Neuronal stem cell (in vitro differentiated cells): ENCODE results near the gene NAV2.

Source experiments
- DNase-seq: peaks from one replicate; pipeline ENCODE4 v3.0.0-alpha.2; 2013; ENCODE audit warnings: low spot score
- H2AFZ ChIP-seq: one replicate; pipeline ENCODE4 v1.6.1; 2013; ENCODE audit warnings: mild to moderate bottlenecking, low read length, inconsistent platforms
- H2AK5ac ChIP-seq: 2 replicates; pipeline ENCODE4 v1.6.1; 2013; ENCODE audit warnings: low read depth, mild to moderate bottlenecking, inconsistent platforms, low read length, moderate library complexity, mixed read lengths
- H2BK120ac ChIP-seq: 2 replicates; pipeline ENCODE4 v1.6.1; 2013; ENCODE audit warnings: low read depth, mild to moderate bottlenecking, inconsistent platforms, low read length, moderate library complexity, mixed read lengths
- H2BK12ac ChIP-seq: one replicate; pipeline ENCODE4 v1.6.1; 2013; ENCODE audit warnings: low read length, inconsistent platforms
- H2BK15ac ChIP-seq: 2 replicates; pipeline ENCODE4 v1.6.1; 2013; ENCODE audit warnings: mild to moderate bottlenecking, low read length, inconsistent platforms, mixed read lengths
- H2BK5ac ChIP-seq: one replicate; pipeline ENCODE4 v1.6.1; 2013; ENCODE audit warnings: inconsistent platforms, mild to moderate bottlenecking, low read length, moderate library complexity
- H3K14ac ChIP-seq: one replicate; pipeline ENCODE4 v1.6.1; 2013; ENCODE audit warnings: low read length, inconsistent platforms
- H3K18ac ChIP-seq: 2 replicates; pipeline ENCODE4 v1.6.1; 2013; ENCODE audit warnings: low read length, inconsistent platforms
- H3K23ac ChIP-seq: 2 replicates; pipeline ENCODE4 v1.6.1; 2013; ENCODE audit warnings: low read depth, mild to moderate bottlenecking, mixed read lengths, low read length, inconsistent platforms; ENCODE audit not compliant: poor library complexity
- H3K27ac ChIP-seq: replicated peaks from 3 replicates; pipeline ENCODE4 v1.5.1; 2013; ENCODE audit warnings: low read length, inconsistent platforms
- H3K27me3 ChIP-seq, 3 experiments: 2 replicates each; pipeline ENCODE4 v1.6.1; 2013; ENCODE audit warnings: low read length in 3 of 3, mild to moderate bottlenecking in 2 of 3, inconsistent platforms in 1 of 3, low read depth in 1 of 3, mixed read lengths in 1 of 3, moderate library complexity in 1 of 3; ENCODE audit not compliant: control insufficient read depth in 3 of 3, insufficient read depth in 3 of 3
- H3K36me3 ChIP-seq, 2 donors: replicated peaks in 1 of 2; 2 replicates each; pipeline ENCODE4 v1.6.1; 2013; ENCODE audit warnings: low read length in 2 of 2; ENCODE audit not compliant: control insufficient read depth in 2 of 2, insufficient read depth in 2 of 2
- H3K4ac ChIP-seq: 2 replicates; pipeline ENCODE4 v1.6.1; 2013; ENCODE audit warnings: inconsistent platforms, mild to moderate bottlenecking, low read length, moderate library complexity
- H3K4me1 ChIP-seq, 2 donors: 1 replicate in 1 of 2; 2 replicates in 1 of 2; pipeline ENCODE4 v1.6.1; 2013; ENCODE audit warnings: low read length in 2 of 2, low read depth in 1 of 2; ENCODE audit not compliant: control insufficient read depth in 2 of 2, insufficient read depth in 1 of 2
- H3K4me2 ChIP-seq: one replicate; pipeline ENCODE4 v1.6.1; 2013; ENCODE audit warnings: mild to moderate bottlenecking, low read length, inconsistent platforms; ENCODE audit not compliant: insufficient read depth, poor library complexity, severe bottlenecking
- H3K4me3 ChIP-seq, 2 donors: 2 replicates each; pipeline ENCODE4 v1.5.1; 2013; ENCODE audit warnings: low read length in 2 of 2, mild to moderate bottlenecking in 2 of 2, inconsistent platforms in 1 of 2, moderate library complexity in 1 of 2
- H3K79me1 ChIP-seq: one replicate; pipeline ENCODE4 v1.6.1; 2013; ENCODE audit warnings: low read depth, mild to moderate bottlenecking, inconsistent platforms, low read length, moderate library complexity
- H3K9ac ChIP-seq: one replicate; pipeline ENCODE4 v1.6.1; 2013; ENCODE audit warnings: mild to moderate bottlenecking, low read depth, low read length, inconsistent platforms; ENCODE audit not compliant: poor library complexity
- H3K9me3 ChIP-seq, 2 donors: replicated peaks in 1 of 2; 2 replicates each; pipeline versions ENCODE3 to v1.6.1; 2013; ENCODE audit warnings: low read length in 2 of 2, mild to moderate bottlenecking in 2 of 2, inconsistent platforms in 1 of 2, low read depth in 1 of 2, mixed read lengths in 1 of 2, moderate library complexity in 1 of 2; ENCODE audit not compliant: control insufficient read depth in 2 of 2, insufficient read depth in 1 of 2
- H4K8ac ChIP-seq: one replicate; pipeline ENCODE4 v1.6.1; 2013; ENCODE audit warnings: low read depth, mild to moderate bottlenecking, inconsistent platforms, low read length, moderate library complexity
- H4K91ac ChIP-seq: one replicate; pipeline ENCODE4 v1.6.1; 2013; ENCODE audit warnings: low read length, low read depth, mild to moderate bottlenecking, inconsistent platforms; ENCODE audit not compliant: poor library complexity
- WGBS, 2 donors: extraction: QIAGEN DNeasy Blood & Tissue Kit; methylation state at CpG; one replicate each; pipeline ENCODE4 v1.1.7; 2013; ENCODE audit warnings: missing lambda C conversion rate in 2 of 2, mixed read lengths in 1 of 2; ENCODE audit not compliant: insufficient read length in 2 of 2, insufficient replicate concordance in 1 of 2; ENCODE audit errors: extremely low coverage in 2 of 2; 5-methylcytosine and 5-hydroxymethylcytosine counted together

Gene NAV2

DNA sequence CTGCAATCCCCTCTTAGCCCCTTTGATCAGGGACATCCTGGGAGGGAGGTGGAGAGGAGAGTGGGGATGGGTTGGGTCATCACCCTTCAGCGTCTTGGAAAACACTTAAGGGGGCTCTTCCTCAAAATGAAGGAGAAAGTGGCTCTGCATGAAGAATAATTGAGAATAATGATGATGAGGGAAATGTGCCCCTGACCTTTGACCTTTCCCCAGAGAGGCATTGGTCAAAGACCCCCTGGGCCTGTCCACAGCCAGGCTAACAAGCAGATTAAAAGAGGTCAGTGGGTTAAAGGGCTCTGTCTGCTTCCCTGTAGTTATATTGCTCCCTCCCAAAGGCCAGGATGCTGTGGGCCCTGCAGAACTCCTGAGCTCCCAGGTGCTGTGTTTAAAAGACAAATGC lies 68.7 kb downstream of the NAV2 start:
- H3K14ac ChIP-seq, result no peak overlapping the region
- H2BK12ac ChIP-seq, result no peak overlapping the region
- H3K4me1 ChIP-seq, result peaks cover 25 to 26% of the 10 kb centered on the region in 2 donors
- H2BK5ac ChIP-seq, result no peak overlapping the region
- H2AFZ ChIP-seq, result no peak overlapping the region
- no peak overlapping the region for H3K23ac ChIP-seq
- H4K91ac ChIP-seq, result no peak overlapping the region
- H3K9ac ChIP-seq, result no peak overlapping the region
- H4K8ac ChIP-seq, result no peak overlapping the region
- no peak for DNase-seq
- H2AK5ac ChIP-seq, result no peak overlapping the region
- peak overlapping the region; percentile 16 for H3K27ac ChIP-seq
- no peaks in the 10 kb centered on the region for H3K9me3 ChIP-seq
- H3K4ac ChIP-seq, result no peak overlapping the region
- H3K18ac ChIP-seq, result no peak overlapping the region
- no peak overlapping the region for H2BK120ac ChIP-seq
- H2BK15ac ChIP-seq, result no peak overlapping the region
- H3K4me3 ChIP-seq, result no peak overlapping the region
- no peaks in the 10 kb centered on the region for H3K79me1 ChIP-seq
- H3K27me3 ChIP-seq, result no peaks in the 10 kb centered on the region
- H3K36me3 ChIP-seq, result no peaks in the 10 kb centered on the region
- no peak overlapping the region for H3K4me2 ChIP-seq
- no CpG with 5 or more reads among the region's 1 CpG for WGBS, 2 donors

DNA sequence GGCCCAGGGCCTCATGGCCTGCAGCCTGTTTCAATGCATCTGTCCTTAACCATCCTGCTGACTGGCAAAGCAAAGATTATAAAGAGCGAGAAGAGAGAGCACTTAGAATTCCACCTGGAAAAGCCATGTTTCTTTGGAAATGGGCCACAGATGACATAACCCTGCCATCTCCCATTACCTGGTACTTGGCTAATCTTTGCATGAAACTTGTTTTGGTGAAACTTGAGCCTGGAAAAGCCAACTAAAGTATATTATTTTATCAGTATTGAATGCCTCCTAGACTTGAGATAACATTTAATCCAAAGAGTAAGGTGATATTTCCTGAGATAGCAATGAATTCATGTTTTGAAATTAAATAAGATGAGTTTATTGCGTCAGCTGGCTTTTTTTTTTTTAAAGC lies 72.6 kb downstream of the NAV2 start:
- peaks cover 7 to 11% of the 10 kb centered on the region in 2 donors for H3K4me1 ChIP-seq
- no peak overlapping the region for H4K91ac ChIP-seq
- H2BK120ac ChIP-seq, result no peak overlapping the region
- no peak overlapping the region for H2BK5ac ChIP-seq
- H2BK15ac ChIP-seq, result no peak overlapping the region
- no peak overlapping the region for H3K27ac ChIP-seq
- H3K14ac ChIP-seq, result no peak overlapping the region
- WGBS, 2 donors, result no CpG with 5 or more reads among the region's 2 CpGs
- H3K4ac ChIP-seq, result no peak overlapping the region
- H3K18ac ChIP-seq, result no peak overlapping the region
- no peak for DNase-seq
- H3K4me2 ChIP-seq, result no peak overlapping the region
- no peak overlapping the region for H4K8ac ChIP-seq
- H3K9me3 ChIP-seq, result no peaks in the 10 kb centered on the region
- H3K27me3 ChIP-seq, result no peaks in the 10 kb centered on the region
- H2AK5ac ChIP-seq, result no peak overlapping the region
- no peak overlapping the region for H2AFZ ChIP-seq
- H3K36me3 ChIP-seq, result no peaks in the 10 kb centered on the region
- H3K79me1 ChIP-seq, result no peaks in the 10 kb centered on the region
- H3K4me3 ChIP-seq, result no peak overlapping the region
- no peak overlapping the region for H3K9ac ChIP-seq
- H3K23ac ChIP-seq, result no peak overlapping the region
- H2BK12ac ChIP-seq, result no peak overlapping the region

DNA sequence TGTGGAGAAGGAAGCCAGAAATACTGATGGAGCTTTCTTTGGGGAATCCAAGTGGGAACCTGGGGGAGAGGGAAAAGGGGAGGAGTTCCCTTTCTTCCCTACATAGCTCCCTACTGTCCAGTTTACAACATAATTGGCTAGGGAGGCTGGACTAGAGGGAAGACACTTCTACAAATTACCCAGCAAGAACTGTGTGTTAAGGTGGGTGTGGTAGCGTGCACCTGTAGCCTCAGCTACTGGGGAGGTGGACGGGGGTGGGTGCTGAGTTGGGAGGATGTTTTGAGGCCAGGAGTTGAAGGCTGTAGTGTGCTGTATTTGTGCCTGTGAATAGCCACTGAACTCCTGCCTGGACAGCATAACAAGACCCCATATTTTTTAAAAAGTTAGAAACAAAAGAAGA lies 74.0 kb downstream of the NAV2 start:
- Histone ChIP-seq H3K79me1 (no peaks in the 10 kb centered on the region), H3K4me2 (no peak overlapping the region), H2BK15ac (no peak overlapping the region), H2BK5ac (no peak overlapping the region), H4K8ac (no peak overlapping the region), H3K14ac (no peak overlapping the region), H3K9me3 (no peaks in the 10 kb centered on the region), H3K27me3 (no peaks in the 10 kb centered on the region), H3K27ac (no peak overlapping the region), H3K9ac (no peak overlapping the region), H2BK120ac (no peak overlapping the region), H2BK12ac (no peak overlapping the region), H3K4me3 (no peak overlapping the region), H4K91ac (no peak overlapping the region), H2AK5ac (no peak overlapping the region), H3K4ac (no peak overlapping the region), H3K4me1 (no peaks in the 10 kb centered on the region), H3K18ac (no peak overlapping the region), H3K36me3 (no peaks in the 10 kb centered on the region), H3K23ac (no peak overlapping the region), H2AFZ (no peak overlapping the region)
- no CpG with 5 or more reads among the region's 2 CpGs for WGBS, 2 donors
- no peak for DNase-seq

DNA sequence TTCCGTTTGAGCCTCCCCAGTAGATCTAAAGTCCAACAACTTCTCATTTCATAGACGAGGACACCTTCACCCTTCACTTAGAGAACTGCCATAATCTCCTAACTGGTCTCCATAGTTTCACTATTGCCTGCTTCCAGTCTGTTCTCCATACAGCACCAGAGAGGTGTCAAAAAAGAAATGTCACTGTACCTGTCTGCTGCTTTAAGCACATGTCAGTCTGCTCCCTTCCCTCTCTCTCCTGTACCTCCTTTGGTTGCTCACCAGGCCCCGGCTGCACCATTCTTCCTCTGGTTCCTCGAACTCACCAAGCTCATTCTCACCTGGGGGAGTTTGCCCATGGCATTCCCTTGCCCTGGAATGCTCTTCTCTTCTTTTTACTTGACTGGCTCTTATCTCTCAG lies 75.8 kb downstream of the NAV2 start:
- Histone ChIP-seq H3K36me3 (no peaks in the 10 kb centered on the region), H3K4me3 (no peak overlapping the region), H2AFZ (no peak overlapping the region), H4K8ac (no peak overlapping the region), H3K9ac (no peak overlapping the region), H3K4ac (no peak overlapping the region), H2BK15ac (no peak overlapping the region), H3K4me2 (no peak overlapping the region), H2BK5ac (no peak overlapping the region), H3K23ac (no peak overlapping the region), H2BK120ac (no peak overlapping the region), H3K27ac (no peak overlapping the region), H3K9me3 (no peaks in the 10 kb centered on the region), H4K91ac (no peak overlapping the region), H2AK5ac (no peak overlapping the region), H3K18ac (no peak overlapping the region), H3K79me1 (no peaks in the 10 kb centered on the region), H3K14ac (no peak overlapping the region), H3K4me1 (no peaks in the 10 kb centered on the region), H2BK12ac (no peak overlapping the region), H3K27me3 (no peaks in the 10 kb centered on the region)
- no CpG with 5 or more reads among the region's 4 CpGs for whole genome bisulfite sequencing, 2 donors
- no peak for DNase-seq
